G401.6 (cell line): Measurements from ENCODE around the gene FTH1.
"Not testable (repeated sequence)": the region's sequence is repeated elsewhere in the genome, so short reads cannot be mapped to it uniquely, and the experiment has no call there.

Experiments
- FAIRE-seq: peaks from 2 replicates; lab custom pipeline; 2012; peaks lifted over from hg19 to GRCh38; lab: Jason Lieb, UNC

Gene FTH1

GRCh38 chr11:61978703-61979661 lies 11.5 kb upstream of the FTH1 start:
- FAIRE-seq: no peak

DNA sequence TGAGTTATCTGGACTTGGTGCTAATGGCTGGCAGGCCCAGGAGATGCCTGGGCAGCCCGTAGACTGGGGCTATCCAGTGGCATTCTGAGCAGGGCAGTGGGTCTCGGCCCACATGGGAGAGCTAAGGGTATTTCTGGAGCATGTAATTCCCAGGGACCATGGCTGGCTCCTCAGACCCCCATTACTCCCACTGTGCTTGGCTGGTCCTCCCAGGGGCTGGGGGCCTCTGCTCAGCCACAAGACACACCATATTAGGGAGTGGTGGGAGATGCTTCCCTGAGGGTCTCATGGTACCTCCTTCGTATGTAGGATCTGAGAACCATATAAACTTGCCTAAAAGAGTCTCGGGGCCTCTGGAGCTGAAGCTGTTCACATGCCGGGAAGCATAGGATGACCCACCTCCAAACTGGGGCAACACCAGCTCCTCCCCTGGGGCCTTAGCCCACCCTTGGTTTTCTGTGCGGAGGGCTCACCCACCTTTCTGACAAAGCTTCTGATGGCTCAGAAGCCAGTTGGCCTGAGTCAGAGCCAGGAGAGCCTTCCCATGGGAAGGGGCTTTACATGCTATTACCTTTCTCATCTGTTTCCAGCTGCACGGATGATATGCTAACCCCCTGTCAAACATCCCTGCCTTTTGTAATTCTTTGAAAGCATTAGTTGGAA lies 9.5 kb upstream of the FTH1 start:
- no peak for FAIRE-seq

GRCh38 chr11:61976420-61976800 lies 9.0 kb upstream of the FTH1 start:
- FAIRE-seq: no peak

DNA sequence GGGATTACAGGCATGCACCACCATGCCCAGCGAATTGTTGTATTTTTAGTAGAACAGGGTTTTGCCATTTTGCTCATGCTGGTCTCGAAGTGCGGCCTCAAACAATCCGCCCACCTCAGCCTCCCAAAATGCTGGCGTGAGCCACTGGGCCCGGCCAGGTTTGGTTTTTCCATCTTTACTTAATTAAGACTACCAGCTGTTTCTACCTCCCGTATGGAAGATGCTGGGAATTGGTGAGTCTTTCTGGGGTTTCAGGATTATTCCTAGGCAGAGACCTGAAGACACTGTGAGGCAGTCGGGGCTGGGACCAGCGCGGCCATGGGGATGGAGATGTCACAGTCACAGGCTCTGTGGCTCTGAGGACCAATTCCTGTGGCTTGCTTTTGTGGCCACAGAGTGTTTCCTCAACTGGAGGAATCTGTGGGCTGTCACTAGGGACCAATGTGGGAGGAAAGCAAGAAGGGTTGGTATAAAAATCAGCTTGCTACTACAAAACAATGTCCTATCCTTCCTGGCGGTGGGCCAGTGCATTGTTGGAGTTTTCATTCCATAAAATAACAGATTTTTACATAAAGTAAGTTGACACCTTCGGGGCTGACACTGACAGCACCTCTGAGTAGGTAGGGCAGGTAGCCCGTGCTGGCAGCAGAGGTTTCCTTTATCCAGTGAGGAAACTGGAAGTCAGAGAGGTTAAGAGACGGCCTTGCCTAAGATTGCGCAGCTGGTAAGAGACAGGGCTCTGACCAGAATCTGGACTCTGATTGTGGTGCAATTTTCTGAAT lies 8.4 kb upstream of the FTH1 start:
- no peak for FAIRE-seq

GRCh38 chr11:61974766-61975631 lies 7.6 kb upstream of the FTH1 start:
- FAIRE-seq: no peak

DNA sequence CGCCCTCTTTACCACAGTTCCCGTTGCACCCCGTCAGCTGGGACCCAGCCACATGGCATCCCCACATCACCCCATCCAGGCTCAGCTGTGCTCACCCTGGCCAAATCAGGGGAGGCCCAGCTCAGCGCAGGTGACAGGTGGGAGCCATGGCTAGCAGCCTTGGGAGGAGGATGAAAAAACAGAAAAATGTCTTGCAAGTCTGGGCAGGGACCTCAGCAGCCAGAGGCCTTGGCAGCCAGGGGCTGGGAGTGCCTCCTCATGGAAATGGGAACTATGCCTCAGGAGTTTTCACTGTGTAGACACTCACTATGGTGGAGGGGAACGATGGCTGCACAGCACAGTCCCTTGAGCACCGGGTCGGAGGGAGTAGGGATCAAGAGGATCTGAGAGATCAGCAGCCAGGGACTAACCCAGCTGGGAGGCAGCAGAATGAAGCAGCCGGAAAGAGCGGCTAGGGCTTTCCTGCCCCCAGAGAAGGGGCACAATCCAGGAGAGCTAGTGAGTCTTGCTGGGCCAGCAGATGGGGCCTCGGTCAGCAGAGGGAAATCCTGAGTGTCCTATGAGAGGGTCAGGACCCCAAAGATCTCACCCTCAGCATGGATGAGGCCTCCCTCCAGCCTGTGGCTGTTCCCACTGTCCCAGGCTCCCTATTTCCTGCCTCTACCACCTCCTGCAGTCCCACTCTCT lies 6.2 kb upstream of the FTH1 start:
- no peak for FAIRE-seq

GRCh38 chr11:61972672-61973475 lies 5.4 kb upstream of the FTH1 start:
- peak; percentile 84 for FAIRE-seq

DNA sequence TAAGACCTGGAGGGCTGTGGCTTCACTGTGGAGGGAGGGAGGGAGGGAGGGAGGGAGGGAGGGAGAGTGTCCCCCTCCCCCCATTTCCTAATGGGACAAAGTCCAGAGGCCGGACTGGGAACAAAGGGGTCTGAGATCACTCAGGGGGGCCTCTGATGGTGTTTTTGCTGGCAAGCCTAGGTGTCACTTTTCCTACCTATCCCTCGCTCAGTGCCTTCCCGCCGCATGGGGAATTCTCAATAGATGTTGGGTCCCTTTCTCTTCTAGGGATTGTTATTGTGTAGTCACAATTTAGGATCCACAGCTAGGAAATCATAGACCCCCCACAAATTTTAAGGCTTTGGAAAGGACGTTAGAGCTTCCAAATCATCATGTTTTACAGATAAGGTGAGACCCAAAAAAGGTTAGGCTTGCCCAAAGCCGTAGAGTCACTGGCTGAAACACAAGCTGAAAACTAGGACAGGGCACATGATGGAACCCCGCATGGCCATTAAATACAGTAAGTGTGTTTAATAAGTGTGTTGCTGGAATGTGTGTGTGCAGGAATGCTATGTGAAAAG lies 4.8 kb upstream of the FTH1 start:
- no peak for FAIRE-seq

- FAIRE-seq: peak; percentile 89
These were observed 4.0 kb upstream of the FTH1 start for GRCh38 chr11:61971248-61972111.

DNA sequence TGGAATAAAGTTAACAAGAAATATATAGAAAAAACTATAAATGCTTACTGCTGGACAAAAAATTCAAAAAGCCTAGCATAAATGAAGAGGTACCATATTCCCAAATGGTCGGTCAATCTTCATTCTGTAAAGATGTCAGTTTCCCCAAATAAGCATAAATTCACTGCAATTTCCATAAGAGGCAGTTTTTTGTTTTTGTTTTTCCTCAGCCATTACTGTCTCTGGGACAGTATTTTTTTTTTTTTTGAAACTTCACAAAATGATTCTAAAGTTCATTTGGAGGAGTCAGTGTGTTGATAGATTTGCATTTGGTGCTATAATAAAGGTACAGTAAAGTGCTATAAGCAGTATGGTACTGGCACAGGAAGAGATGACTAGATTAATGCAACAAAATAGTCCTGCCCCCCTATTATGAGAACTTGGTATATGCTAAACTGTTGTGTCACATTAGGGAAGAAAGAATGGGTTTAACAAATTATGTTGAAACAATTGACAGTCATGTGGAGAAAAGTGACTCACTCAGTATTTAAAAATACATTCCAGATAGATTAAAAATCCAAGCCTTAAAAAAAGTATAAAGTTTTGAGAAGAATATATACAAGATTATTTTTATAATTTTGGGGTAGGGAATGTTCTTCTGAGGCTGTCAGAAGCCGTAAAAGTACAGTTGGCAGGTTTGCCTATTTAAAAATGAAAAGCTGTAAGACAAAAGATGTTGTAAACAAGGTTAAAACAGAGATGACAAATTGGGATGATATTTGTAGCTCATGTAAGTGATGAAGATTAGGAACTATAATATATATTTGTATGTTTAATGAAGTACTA lies 2.6 kb upstream of the FTH1 start:
- FAIRE-seq: no peak

- FAIRE-seq: no peak
These were observed 1.9 kb upstream of the FTH1 start for GRCh38 chr11:61969391-61969758.

DNA sequence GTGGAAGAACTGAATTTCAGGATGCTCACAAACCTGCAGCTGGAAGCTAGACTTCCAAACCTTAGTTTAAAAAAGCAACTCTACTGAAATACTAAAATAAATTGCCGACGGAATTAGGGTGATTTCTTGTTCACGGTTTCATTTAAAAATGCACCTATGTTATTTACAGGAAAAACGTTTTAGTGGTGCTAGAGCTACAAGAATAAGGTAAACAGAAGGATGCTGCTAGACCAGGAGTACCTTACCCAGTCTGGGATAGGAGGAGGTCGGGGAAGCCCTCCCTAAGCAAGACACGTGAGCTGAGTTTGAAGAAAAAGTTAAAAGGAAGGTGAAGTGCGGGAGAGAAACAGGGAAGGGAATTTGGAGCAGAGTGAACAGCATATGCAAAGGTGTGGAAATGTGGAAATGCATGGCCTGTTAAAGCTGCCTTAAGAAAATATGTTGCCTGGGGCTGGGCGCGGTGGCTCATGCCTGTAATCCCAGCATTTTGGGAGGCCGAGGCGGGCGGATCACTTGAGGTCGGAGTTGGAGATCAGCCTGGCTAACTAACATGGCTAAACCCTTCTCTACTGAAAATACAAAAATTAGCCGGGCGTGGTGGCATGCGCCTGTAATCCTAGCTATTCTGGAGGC lies 1.4 kb upstream of the FTH1 start:
- no peak for FAIRE-seq

DNA sequence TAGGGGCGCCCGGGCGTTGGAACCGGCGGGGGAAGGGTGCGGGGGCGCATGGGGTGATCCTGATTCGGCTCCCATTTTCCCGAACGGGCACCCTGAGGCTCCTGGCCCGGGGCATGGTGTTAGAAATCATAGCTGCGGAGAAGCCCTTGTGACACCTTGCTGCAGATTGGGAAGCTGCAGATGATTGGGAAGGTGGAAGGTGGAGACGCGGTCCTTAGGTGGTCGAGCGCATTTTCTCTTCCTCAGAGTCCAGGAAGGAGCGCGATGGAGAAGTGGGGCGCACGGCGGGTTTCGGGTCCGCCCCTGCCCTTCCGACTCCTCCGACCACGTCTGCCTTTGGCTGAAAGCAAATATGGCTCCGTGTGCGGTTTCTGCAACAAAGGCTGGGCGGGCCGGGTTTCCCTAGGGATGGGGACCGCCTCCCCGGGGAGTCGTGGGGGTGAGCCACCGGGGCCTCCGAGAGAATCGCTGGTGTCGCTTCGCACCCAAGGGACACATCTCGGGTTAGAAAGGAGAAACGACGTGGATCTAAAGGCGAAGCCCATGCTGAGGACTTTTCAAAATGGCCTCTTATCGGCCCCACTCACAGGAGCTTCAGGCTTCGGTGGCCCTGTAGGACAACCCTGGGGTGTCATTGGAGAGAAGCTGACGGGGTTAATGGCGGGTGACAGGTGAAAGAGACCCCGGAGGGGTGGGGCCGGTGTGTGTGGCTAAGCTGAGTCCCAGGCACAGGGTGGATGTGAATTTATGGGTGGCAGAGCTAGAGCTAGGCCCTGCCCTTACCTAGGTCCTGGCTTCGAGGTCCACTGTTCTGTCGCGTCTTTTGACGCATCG lies 707 bp upstream of the FTH1 start:
- FAIRE-seq: no peak

- no peak for FAIRE-seq
These were observed 709 bp downstream of the FTH1 start for GRCh38 chr11:61966734-61967115.

DNA sequence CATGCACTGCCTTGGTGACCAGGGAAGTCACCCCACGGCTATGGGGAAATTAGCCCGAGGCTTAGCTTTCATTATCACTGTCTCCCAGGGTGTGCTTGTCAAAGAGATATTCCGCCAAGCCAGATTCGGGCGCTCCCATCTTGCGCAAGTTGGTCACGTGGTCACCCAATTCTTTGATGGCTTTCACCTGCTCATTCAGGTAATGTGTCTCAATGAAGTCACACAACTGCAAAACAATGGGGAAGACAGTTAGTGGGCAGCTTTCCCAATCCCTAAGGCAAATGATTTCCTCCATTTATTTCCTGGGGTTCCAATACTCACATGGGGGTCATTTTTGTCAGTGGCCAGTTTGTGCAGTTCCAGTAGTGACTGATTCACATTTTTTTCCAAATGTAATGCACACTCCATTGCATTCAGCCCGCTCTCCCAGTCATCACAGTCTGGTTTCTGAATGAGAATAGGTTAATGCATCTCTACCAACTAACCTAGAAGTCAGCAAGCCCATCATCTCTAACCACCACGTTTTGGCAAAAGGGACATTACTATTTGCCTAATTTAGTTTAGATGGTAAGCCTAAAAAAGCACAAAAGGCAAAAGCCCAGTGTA lies 2.7 kb downstream of the FTH1 start:
- FAIRE-seq: not testable (repeated sequence)

DNA sequence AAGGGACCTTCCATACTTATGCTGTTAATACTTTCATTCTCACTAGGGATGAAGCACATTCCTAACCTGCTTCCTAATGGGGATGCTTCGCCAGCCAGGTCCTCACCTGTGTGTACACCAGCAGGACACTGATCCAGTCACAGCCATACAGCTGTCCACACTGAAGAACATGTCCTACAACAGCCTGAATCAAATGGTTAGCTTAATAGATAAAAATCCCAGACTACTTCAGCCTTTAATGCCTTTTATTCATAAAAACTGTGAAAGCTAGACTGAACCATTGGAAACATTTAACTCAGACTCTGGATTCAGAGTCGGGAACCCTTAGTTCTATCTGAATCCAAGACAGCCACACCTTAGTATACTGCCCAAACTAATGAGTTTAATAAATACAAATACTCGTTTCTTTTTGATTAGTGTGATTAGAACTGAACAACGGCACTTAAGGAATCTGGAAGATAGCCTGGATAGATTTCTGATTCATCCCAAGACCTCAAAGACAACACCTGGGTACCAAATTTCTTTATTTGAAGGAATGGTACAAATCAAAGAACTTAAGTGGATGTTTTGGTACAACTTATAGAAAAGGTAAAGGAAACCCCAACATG lies 3.3 kb downstream of the FTH1 start:
- FAIRE-seq: no peak
